Measurements from ENCODE around the gene OR2L13. TPM values are rescaled to one million over a fixed set of nuclear protein-coding genes. Genes with fewer than 3 reads are reported as not detected.

The OR2L13 gene, protein sequence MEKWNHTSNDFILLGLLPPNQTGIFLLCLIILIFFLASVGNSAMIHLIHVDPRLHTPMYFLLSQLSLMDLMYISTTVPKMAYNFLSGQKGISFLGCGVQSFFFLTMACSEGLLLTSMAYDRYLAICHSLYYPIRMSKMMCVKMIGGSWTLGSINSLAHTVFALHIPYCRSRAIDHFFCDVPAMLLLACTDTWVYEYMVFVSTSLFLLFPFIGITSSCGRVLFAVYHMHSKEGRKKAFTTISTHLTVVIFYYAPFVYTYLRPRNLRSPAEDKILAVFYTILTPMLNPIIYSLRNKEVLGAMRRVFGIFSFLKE
- not detected for total RNA-seq (ENCODE audit: unreplicated experiment)
- long read RNA-seq: 0 reads

DNA sequence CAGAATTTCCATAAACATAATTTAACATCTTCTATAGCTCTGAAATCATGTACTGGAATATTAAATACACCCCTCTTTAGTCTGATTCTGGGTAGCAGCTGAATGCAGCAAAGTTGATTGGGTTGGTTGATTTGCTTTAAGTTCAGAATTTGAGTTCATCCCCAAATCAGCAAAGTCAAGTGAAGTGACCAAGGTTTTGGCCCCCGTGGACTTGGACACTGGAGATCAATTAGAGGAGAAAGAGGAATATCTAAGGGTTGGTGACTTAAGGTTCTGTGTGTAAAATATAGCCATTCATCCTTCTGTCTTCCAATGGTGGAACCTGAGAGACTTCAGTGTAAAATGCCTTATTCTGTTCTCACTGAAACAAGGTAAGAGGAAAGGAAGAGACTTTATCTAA, at the start of gene OR2L13:
Gene OR2L13 (plus strand): TSS at position 301 of the 400 bp plus-strand sequence. CDS start 4,192 bp downstream, outside the sequence.
- H3K9me3 Mint-ChIP-seq (ENCODE audit: unreplicated experiment): peaks cover 13% of the 10 kb centered on the region
- no peak within 1 kb of the TSS for H3K27ac Mint-ChIP-seq (ENCODE audit: unreplicated experiment)
- H3K27me3 Mint-ChIP-seq (ENCODE audit: unreplicated experiment): no peaks in the 10 kb centered on the region
- H3K4me1 Mint-ChIP-seq (ENCODE audit: low read depth, unreplicated experiment): no peaks in the 10 kb centered on the region
- DNase-seq: no peak
- TF ChIP-seq, protein P1, sequence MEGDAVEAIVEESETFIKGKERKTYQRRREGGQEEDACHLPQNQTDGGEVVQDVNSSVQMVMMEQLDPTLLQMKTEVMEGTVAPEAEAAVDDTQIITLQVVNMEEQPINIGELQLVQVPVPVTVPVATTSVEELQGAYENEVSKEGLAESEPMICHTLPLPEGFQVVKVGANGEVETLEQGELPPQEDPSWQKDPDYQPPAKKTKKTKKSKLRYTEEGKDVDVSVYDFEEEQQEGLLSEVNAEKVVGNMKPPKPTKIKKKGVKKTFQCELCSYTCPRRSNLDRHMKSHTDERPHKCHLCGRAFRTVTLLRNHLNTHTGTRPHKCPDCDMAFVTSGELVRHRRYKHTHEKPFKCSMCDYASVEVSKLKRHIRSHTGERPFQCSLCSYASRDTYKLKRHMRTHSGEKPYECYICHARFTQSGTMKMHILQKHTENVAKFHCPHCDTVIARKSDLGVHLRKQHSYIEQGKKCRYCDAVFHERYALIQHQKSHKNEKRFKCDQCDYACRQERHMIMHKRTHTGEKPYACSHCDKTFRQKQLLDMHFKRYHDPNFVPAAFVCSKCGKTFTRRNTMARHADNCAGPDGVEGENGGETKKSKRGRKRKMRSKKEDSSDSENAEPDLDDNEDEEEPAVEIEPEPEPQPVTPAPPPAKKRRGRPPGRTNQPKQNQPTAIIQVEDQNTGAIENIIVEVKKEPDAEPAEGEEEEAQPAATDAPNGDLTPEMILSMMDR (IDR thresholded peaks at IDR 0.05; ENCODE audit: partially characterized antibody, unreplicated experiment): no peak
- no peaks in the 10 kb centered on the region for H3K36me3 Mint-ChIP-seq (ENCODE audit: unreplicated experiment)
- no peak within 1 kb of the TSS for H3K4me3 Mint-ChIP-seq (ENCODE audit: unreplicated experiment)

DNA sequence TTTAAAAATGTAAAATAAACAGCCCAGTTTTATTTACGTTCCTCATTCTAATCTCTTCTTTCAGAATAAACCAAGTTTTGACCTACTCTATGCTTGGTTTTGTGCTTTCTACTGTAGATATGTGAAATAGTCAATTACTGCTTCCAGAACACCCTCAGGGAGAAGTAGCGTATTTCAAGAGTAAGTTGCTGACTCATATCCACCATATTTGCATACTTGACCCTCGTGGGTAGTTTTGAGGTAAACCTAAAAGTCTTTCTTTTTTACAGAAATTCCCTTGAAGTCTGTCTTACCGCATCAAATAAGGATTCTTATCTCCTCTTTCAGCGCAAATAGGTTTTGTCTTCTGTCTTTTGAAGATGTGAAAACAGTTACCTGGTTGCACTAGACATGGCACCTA, 49.8 kb upstream of the OR2L13 start:
- peaks cover 4% of the 10 kb centered on the region for H3K36me3 Mint-ChIP-seq (ENCODE audit: unreplicated experiment)

DNA sequence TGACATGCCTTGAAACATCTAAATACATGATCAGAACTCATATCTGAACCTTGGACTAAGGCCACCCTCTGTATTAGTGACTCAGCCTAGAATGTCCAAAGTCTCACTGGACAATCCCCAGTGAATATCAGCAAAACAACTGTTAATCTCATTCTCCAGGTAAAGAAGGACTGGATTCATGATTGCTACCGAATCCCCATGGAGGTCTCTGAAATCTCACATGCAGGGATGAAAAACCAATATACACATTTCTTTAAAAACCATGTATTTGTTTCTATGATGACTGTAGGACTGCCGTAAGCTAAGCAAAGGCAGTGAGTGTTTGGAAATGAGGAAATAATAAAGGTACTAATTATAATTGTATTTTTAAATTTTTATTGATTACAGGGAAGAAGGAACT, 48.4 kb upstream of the OR2L13 start, which contains the start of gene OR2L3:
Gene OR2L3 (plus strand): TSS at position 301 of the 400 bp plus-strand sequence. CDS start 13,846 bp downstream, outside the sequence.
- Mint-ChIP-seq H3K27me3 (ENCODE audit: unreplicated experiment) (peaks cover 4% of the 10 kb centered on the region), H3K36me3 (ENCODE audit: unreplicated experiment) (peaks cover 4% of the 10 kb centered on the region), H3K27ac (ENCODE audit: unreplicated experiment) (no peak within 1 kb of the TSS), H3K4me3 (ENCODE audit: unreplicated experiment) (no peak within 1 kb of the TSS), H3K9me3 (ENCODE audit: unreplicated experiment) (peaks cover 12% of the 10 kb centered on the region), H3K4me1 (ENCODE audit: low read depth, unreplicated experiment) (no peaks in the 10 kb centered on the region)
- TF ChIP-seq, protein P1 (IDR thresholded peaks at IDR 0.05; ENCODE audit: partially characterized antibody, unreplicated experiment): no peak
- DNase-seq: no peak

More for the DNA sequence above, 49.8 kb upstream of the OR2L13 start:
- Mint-ChIP-seq H3K4me3 (ENCODE audit: unreplicated experiment) (no peak overlapping the region), H3K4me1 (ENCODE audit: low read depth, unreplicated experiment) (no peaks in the 10 kb centered on the region), H3K9me3 (ENCODE audit: unreplicated experiment) (peaks cover 12% of the 10 kb centered on the region), H3K27me3 (ENCODE audit: unreplicated experiment) (peaks cover 1% of the 10 kb centered on the region), H3K27ac (ENCODE audit: unreplicated experiment) (no peak overlapping the region)
- TF ChIP-seq, protein P1 (IDR thresholded peaks at IDR 0.05; ENCODE audit: partially characterized antibody, unreplicated experiment): no peak
- no peak for DNase-seq

DNA sequence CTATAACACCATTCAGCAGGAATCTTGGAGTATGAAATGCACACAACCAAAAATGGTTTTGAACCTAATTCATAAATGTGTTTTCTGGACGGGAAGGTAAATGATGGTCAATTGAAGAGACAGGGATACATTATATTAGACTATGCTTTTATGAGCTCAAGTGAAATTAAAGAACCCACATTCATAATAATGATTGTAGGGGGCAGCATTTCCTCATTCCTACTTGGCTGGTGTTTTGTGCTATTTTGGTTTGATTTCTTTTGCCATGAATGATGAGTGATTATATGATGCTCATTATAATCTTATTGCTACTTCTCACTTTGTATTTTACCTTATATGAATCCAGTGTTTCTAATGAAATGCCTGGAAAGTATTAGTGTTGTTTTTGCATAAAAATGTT, 48.0 kb upstream of the OR2L13 start:
- Mint-ChIP-seq H3K27ac (ENCODE audit: unreplicated experiment) (no peak overlapping the region), H3K27me3 (ENCODE audit: unreplicated experiment) (peaks cover 4% of the 10 kb centered on the region), H3K4me3 (ENCODE audit: unreplicated experiment) (no peak overlapping the region), H3K9me3 (ENCODE audit: unreplicated experiment) (peaks cover 13% of the 10 kb centered on the region), H3K36me3 (ENCODE audit: unreplicated experiment) (peaks cover 4% of the 10 kb centered on the region), H3K4me1 (ENCODE audit: low read depth, unreplicated experiment) (no peaks in the 10 kb centered on the region)
- TF ChIP-seq, protein P1 (IDR thresholded peaks at IDR 0.05; ENCODE audit: partially characterized antibody, unreplicated experiment): no peak
- no peak for DNase-seq

DNA sequence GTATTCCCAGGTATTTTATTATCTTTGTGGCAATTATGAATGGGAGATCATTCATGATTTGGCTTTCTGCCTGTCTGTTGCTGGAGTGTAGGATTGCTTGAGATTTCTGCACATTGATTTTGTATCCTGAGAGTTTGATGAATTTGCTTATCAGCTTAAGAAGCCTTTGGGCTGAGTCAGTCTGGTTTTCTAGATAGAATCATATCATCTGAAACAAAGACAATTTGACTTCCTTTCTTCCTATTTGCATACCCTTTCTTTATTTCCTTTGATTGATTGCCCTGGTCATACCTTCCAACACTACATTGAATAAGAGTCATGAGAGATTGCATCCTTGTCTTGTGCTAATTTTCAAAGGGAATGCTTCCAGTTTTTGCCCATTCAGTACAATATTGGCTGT, 40.3 kb upstream of the OR2L13 start:
- Mint-ChIP-seq H3K4me3 (ENCODE audit: unreplicated experiment) (no peak overlapping the region), H3K27me3 (ENCODE audit: unreplicated experiment) (peaks cover 2% of the 10 kb centered on the region), H3K27ac (ENCODE audit: unreplicated experiment) (no peak overlapping the region), H3K36me3 (ENCODE audit: unreplicated experiment) (no peaks in the 10 kb centered on the region), H3K4me1 (ENCODE audit: low read depth, unreplicated experiment) (no peaks in the 10 kb centered on the region), H3K9me3 (ENCODE audit: unreplicated experiment) (peaks cover 12% of the 10 kb centered on the region)
- no peak for DNase-seq
- TF ChIP-seq, protein P1 (IDR thresholded peaks at IDR 0.05; ENCODE audit: partially characterized antibody, unreplicated experiment): no peak

Data from glutamatergic neuron (in vitro differentiated cells).